Measurements from ENCODE around the gene SDK1. TPM values are rescaled to one million over a fixed set of nuclear protein-coding genes. Genes with fewer than 3 reads are reported as not detected.

The SDK1 gene
- total and polyA plus RNA-seq, 12 donors: 1.0 to 5.3 (median 3.2) TPM

DNA sequence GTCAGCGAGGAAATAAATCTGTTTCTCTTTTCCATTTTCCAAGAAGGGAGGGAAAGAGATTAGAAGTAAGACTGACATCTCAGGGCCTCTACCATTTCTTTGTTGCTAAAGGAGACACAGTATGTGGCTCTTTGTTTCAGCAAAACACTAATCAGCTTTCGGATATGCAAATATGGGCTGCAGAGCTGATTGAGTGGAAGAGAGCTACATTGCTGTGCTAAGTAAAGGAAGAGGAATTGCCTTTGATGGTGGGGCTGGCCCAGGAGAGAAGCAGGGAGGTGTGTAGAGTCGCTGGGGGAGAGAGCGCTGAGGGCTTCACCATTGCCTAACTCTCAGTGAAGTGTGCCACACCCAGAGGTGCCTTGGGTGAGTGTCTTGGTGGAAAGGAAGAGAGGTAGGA lies 284.8 kb downstream of the SDK1 start:
- Histone ChIP-seq H3K9me3 (no peaks in the 10 kb centered on the region), H3K27me3 (no peaks in the 10 kb centered on the region), H3K4me1 (no peaks in the 10 kb centered on the region), H3K27ac (no peak overlapping the region), H3K36me3 (no peaks in the 10 kb centered on the region), H3K4me3 (no peak overlapping the region)
- no peak for TF ChIP-seq CTCF (IDR thresholded peaks at IDR 0.05)
- 80 to 89% methylated on average over 4 of the region's 4 CpGs for WGBS, 2 donors
- DNase-seq (no peak), ATAC-seq (no peak)
- intact Hi-C loops (cut with DNase I): no loop called here

DNA sequence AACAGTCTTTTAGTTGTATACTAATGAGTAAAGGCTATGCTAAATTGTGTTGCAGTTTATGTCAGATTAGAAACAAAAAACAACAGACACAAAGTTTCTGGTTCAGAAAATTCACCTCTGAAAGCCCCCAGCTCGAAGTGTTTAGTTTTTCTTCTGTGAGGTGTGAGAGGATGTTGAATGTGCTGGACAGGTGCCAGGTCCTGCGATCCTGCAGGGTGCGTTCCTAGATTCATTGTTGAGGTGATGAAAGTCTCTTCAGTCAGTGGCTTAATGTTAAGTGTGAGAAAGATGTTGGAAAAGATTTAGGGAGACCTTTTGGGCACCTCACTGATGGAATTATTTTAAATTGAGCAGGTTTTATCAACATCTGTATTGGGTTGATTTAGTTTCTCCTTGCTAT lies 287.3 kb downstream of the SDK1 start:
- no peaks in the 10 kb centered on the region for H3K27me3 ChIP-seq
- DNase-seq (no peak), ATAC-seq (no peak)
- TF ChIP-seq CTCF (IDR thresholded peaks at IDR 0.05): no peak
- WGBS, 2 donors: 16% methylated on average over 3 of the region's 3 CpGs
- intact Hi-C loops (cut with DNase I): no loop called here
- H3K9me3 ChIP-seq: no peaks in the 10 kb centered on the region
- H3K27ac ChIP-seq: no peak overlapping the region
- H3K4me3 ChIP-seq: no peak overlapping the region
- no peaks in the 10 kb centered on the region for H3K4me1 ChIP-seq
- no peaks in the 10 kb centered on the region for H3K36me3 ChIP-seq

DNA sequence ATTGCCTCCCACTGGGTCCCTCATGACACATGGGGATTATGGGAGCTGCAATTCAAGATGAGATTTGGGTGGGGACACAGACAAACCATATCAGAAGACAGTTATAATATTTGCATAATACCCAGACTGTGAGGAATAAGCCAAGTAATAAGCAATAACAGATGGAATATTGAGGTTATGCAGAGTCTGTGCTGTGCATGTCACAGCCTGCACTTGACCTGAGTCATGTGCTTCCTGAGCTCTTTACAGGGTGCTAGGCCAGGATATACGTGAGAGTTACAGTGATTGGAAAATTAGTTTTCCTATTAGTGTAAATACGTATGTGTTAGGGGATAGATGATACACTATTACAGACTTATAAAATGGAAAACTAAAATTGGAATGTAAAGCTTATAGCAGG lies 288.7 kb downstream of the SDK1 start:
- ATAC-seq (no peak), DNase-seq (no peak)
- TF ChIP-seq CTCF (IDR thresholded peaks at IDR 0.05): no peak
- peaks cover 0 to 4% (median 0%) of the 10 kb centered on the region in 7 donors for H3K27me3 ChIP-seq
- intact Hi-C loops (cut with DNase I): no loop called here
- H3K9me3 ChIP-seq: no peaks in the 10 kb centered on the region
- H3K27ac ChIP-seq: no peak overlapping the region
- H3K4me3 ChIP-seq: no peak overlapping the region
- H3K36me3 ChIP-seq: no peaks in the 10 kb centered on the region
- H3K4me1 ChIP-seq: no peaks in the 10 kb centered on the region
- 66 to 72% methylated on average over 2 of the region's 2 CpGs for WGBS, 2 donors

DNA sequence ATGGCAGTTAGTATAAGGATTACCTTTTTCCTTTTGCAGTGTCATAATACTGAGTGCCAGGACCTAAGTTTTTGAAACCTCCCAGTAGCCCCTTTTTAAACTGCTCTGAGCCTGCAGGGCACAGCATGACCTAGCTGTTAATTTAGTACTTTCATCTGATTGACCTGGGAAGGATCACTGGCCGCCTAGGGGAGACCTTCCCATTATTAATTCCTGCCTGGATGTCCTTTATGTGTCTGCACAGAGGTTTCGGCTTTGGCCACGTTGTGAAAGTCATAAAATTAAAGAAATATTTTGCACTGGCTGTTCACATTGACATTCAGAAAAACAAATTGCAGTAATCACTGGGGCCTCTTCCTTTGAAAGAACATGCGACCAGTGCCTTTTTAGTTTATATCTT lies 290.2 kb downstream of the SDK1 start:
- 74 to 84% methylated on average over 4 of the region's 4 CpGs for WGBS, 2 donors
- H3K4me3 ChIP-seq: no peak overlapping the region
- no peaks in the 10 kb centered on the region for H3K36me3 ChIP-seq
- intact Hi-C loops (cut with DNase I): no loop called here
- H3K4me1 ChIP-seq: no peaks in the 10 kb centered on the region
- no peak for ATAC-seq
- H3K27me3 ChIP-seq: peaks cover 0 to 4% (median 0%) of the 10 kb centered on the region in 7 donors
- DNase-seq: no peak
- TF ChIP-seq CTCF (IDR thresholded peaks at IDR 0.05): no peak
- no peak overlapping the region for H3K27ac ChIP-seq
- no peaks in the 10 kb centered on the region for H3K9me3 ChIP-seq

- intact Hi-C loops (cut with DNase I): no loop called here
- TF ChIP-seq CTCF (IDR thresholded peaks at IDR 0.05): no peak
- DNase-seq: no peak
Measured at GRCh38 chr7:3591944-3592343, 290.9 kb downstream of the SDK1 start.

More at GRCh38 chr7:3591944-3592343, 290.9 kb downstream of the SDK1 start:
- H3K36me3 ChIP-seq: no peaks in the 10 kb centered on the region
- H3K4me3 ChIP-seq: no peak overlapping the region
- H3K27me3 ChIP-seq: peaks cover 0 to 4% (median 0%) of the 10 kb centered on the region in 7 donors
- H3K9me3 ChIP-seq: no peaks in the 10 kb centered on the region
- no peaks in the 10 kb centered on the region for H3K4me1 ChIP-seq
- WGBS, 2 donors: 76 to 82% methylated on average over 4 of the region's 4 CpGs
- no peak overlapping the region for H3K27ac ChIP-seq
- no peak for ATAC-seq

Measured in heart right ventricle (tissue), 16 donors.